Keratinocyte (primary cell): Measurements from ENCODE around the gene ALG3. TPM values are rescaled to one million over a fixed set of nuclear protein-coding genes. Genes with fewer than 3 reads are reported as not detected.
A peak's percentile ranks its signal among the peaks of the same experiment; 100 is the strongest.

ENCODE experiments used
- DNase-seq: peaks from one replicate; pipeline ENCODE4 v3.0.0-alpha.2; 2011; ENCODE audit warnings: low read depth, missing footprints, low spot score
- FAIRE-seq: peaks from 2 replicates; lab custom pipeline; 2011; peaks lifted over from hg19 to GRCh38; lab: Jason Lieb, UNC
- H2AFZ ChIP-seq: 2 replicates; pipeline ENCODE4 v1.6.0; 2012; ENCODE audit warnings: low read length, control low read depth, inconsistent platforms; ENCODE audit not compliant: control insufficient read depth
- H3K27ac ChIP-seq: 2 replicates; pipeline ENCODE4 v1.5.1; 2011; ENCODE audit warnings: low read length; ENCODE audit not compliant: control insufficient read depth, insufficient read depth
- H3K27me3 ChIP-seq: 3 replicates; pipeline ENCODE4 v1.6.0; 2011; ENCODE audit warnings: low read length; ENCODE audit not compliant: control insufficient read depth, insufficient read depth; ENCODE audit errors: extremely low read depth
- H3K36me3 ChIP-seq, 2 experiments: 2 replicates in 1 of 2; 3 replicates in 1 of 2; pipeline ENCODE4 v1.5.1; 2011; ENCODE audit warnings: low read length in 2 of 2, mild to moderate bottlenecking in 1 of 2; ENCODE audit not compliant: control insufficient read depth in 2 of 2, insufficient read depth in 2 of 2; ENCODE audit errors: extremely low read depth in 1 of 2
- H3K4me1 ChIP-seq: 3 replicates; pipeline ENCODE4 v1.5.1; 2011; ENCODE audit warnings: low read length; ENCODE audit not compliant: control insufficient read depth, insufficient read depth; ENCODE audit errors: extremely low read depth
- H3K4me2 ChIP-seq: 3 replicates; pipeline ENCODE4 v1.6.0; 2011; ENCODE audit warnings: low read depth, low read length; ENCODE audit not compliant: control insufficient read depth, insufficient read depth; ENCODE audit errors: extremely low read depth
- H3K4me3 ChIP-seq, 3 experiments: fragments of 200-600 bp in 1 of 3; sonication (generic) in 1 of 3; 2 replicates in 2 of 3; 3 replicates in 1 of 3; pipeline ENCODE4 v1.5.1; 2011 to 2016; ENCODE audit warnings: low read length in 3 of 3, mild to moderate bottlenecking in 3 of 3, control low read depth in 2 of 3, inconsistent platforms in 1 of 3, low read depth in 1 of 3, mixed read lengths in 1 of 3, mixed run types in 1 of 3, moderate library complexity in 1 of 3; ENCODE audit not compliant: control insufficient read depth in 2 of 3, insufficient read depth in 2 of 3; ENCODE audit errors: extremely low read depth in 1 of 3
- H3K79me2 ChIP-seq: 2 replicates; pipeline ENCODE4 v1.6.0; 2012; ENCODE audit warnings: low read length; ENCODE audit not compliant: control insufficient read depth, insufficient read depth
- H3K9ac ChIP-seq: 3 replicates; pipeline ENCODE4 v1.6.0; 2011; ENCODE audit warnings: low read length; ENCODE audit not compliant: control insufficient read depth, insufficient read depth; ENCODE audit errors: extremely low read depth
- H3K9me1 ChIP-seq: 3 replicates; pipeline ENCODE4 v1.6.0; 2011; ENCODE audit warnings: low read length; ENCODE audit not compliant: control insufficient read depth, insufficient read depth; ENCODE audit errors: extremely low read depth
- H3K9me3 ChIP-seq: 2 replicates; pipeline ENCODE4 v1.5.1; 2012; ENCODE audit warnings: low read depth, low read length; ENCODE audit not compliant: control insufficient read depth
- H4K20me1 ChIP-seq: 3 replicates; pipeline ENCODE4 v1.6.0; 2011; ENCODE audit warnings: low read length; ENCODE audit not compliant: control insufficient read depth, insufficient read depth; ENCODE audit errors: extremely low read depth
- CTCF ChIP-seq, 3 experiments: IDR thresholded peaks in 1 of 3; conservative IDR thresholded peaks in 1 of 3; optimal IDR thresholded peaks in 1 of 3; 2 replicates in 2 of 3; 3 replicates in 1 of 3; pipeline versions ENCODE3 to v1.5.1; 2011; ENCODE audit warnings: low read length in 3 of 3, mild to moderate bottlenecking in 3 of 3, moderate library complexity in 2 of 3, control low read depth in 1 of 3, inconsistent platforms in 1 of 3; ENCODE audit not compliant: insufficient read depth in 2 of 3; ENCODE audit errors: extremely low read depth in 1 of 3
- EZH2 ChIP-seq: IDR thresholded peaks from one replicate; pipeline ENCODE4 v1.6.1; 2012; ENCODE audit warnings: inconsistent platforms, mild to moderate bottlenecking, low read length, moderate library complexity
- dilution Hi-C: fragments of 300-500 bp; cut with MboI; formaldehyde crosslinking; loops from one replicate; pipeline ENCODE4 v1.7.0; 2020; ENCODE audit warnings: low sequenced_read_pairs; ENCODE audit not compliant: extremely low pct_ligation_motif_present
- polyA plus RNA-seq, 5 experiments: library from polyadenylated mRNA; depleted of rRNA in 3 of 5; stranded (reverse) in 3 of 5; stranded (forward) in 1 of 5; unstranded in 1 of 5; fragments of >200 nt; gene quantifications; 1 replicate in 1 of 5; 2 replicates in 3 of 5; 3 replicates in 1 of 5; pipeline versions ENCODE4 v1.2.1 to v1.2.3, GENCODE V29; 2011 to 2012; ENCODE audit warnings: missing spikeins in 2 of 5, low read depth in 1 of 5, low replicate concordance in 1 of 5

The ALG3 gene
- polyA plus RNA-seq, 1 donor (not counting 4 experiments of a cell fraction or from before 2014, with no cell fraction given), result 48.2 TPM

DNA sequence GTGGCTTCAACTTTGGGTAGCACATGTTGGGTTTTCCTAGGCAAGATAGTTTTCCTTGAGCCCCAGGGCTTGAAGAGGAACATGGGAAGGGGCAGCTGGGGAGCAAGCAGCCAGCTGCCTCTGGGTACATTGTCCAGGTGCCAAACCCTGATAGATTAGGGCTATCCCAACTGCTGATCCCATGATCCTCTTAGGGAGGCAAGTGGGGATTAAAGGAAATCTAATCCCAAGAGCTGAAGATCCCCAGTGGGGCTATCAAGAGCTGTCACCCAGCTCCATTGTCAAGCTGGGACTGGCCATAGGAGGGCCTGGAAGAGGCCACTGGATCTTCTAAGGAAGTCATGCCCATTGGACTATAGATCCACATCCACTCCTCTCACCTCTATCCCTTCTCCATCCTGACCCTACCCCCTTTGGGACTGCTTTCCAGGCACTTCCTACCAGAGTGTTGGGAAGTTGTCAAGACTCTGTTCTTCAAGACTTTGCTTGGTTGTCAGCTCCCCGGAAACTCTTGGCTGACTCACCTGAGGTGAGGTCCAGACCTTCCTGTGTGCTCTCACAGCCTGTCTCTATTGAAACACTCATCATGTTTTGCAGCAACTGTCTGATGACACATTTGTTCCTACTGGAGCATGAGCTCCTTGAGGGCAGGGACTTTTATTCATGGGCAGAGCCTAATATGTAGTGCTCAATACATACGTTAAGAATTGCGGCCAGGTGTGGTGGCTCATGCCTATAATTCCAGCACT, 6.7 kb upstream of the ALG3 start:
- peaks cover 9% of the 10 kb centered on the region for H3K4me1 ChIP-seq
- H3K36me3 ChIP-seq, result peaks cover 4 to 6% of the 10 kb centered on the region in 2 experiments
- peak overlapping the region; percentile 32 for H3K27ac ChIP-seq
- no peaks in the 10 kb centered on the region for H4K20me1 ChIP-seq
- H3K9me1 ChIP-seq, result no peaks in the 10 kb centered on the region
- H3K27me3 ChIP-seq, result peaks cover 5% of the 10 kb centered on the region
- DNase-seq (no peak), FAIRE-seq (peak; percentile 83)
- TF ChIP-seq EZH2, result no peak
- no peak for TF ChIP-seq CTCF (optimal IDR thresholded peaks at IDR 0.05 in 1 of 3, IDR thresholded peaks at IDR 0.05 in 1 of 3, conservative IDR thresholded peaks at IDR 0.05 in 1 of 3; ENCODE audit: extremely low read depth in 1 of 3, insufficient read depth in 2 of 3, low read length in 3 of 3)
- H3K9me3 ChIP-seq, result no peaks in the 10 kb centered on the region
- no peak overlapping the region for H3K4me2 ChIP-seq
- no peak overlapping the region for H3K4me3 ChIP-seq
- H3K9ac ChIP-seq, result no peak overlapping the region
- H3K79me2 ChIP-seq, result peaks cover 6% of the 10 kb centered on the region
- dilution Hi-C loops, result no loop called here
- H2AFZ ChIP-seq, result no peak overlapping the region

- H3K27ac ChIP-seq, result peak overlapping the region; percentile 89
- H3K27me3 ChIP-seq, result no peaks in the 10 kb centered on the region
- TF ChIP-seq EZH2 (no peak), CTCF (optimal IDR thresholded peaks at IDR 0.05 in 1 of 3, IDR thresholded peaks at IDR 0.05 in 1 of 3, conservative IDR thresholded peaks at IDR 0.05 in 1 of 3; ENCODE audit: extremely low read depth in 1 of 3, insufficient read depth in 2 of 3, low read length in 3 of 3) (peak; percentile 91 to 98 (median 92))
- no peaks in the 10 kb centered on the region for H4K20me1 ChIP-seq
- no peaks in the 10 kb centered on the region for H3K9me3 ChIP-seq
- H3K9ac ChIP-seq, result peak overlapping the region; percentile 91
- DNase-seq, result peak; percentile 81
- peak overlapping the region; percentile 93 for H2AFZ ChIP-seq
- H3K79me2 ChIP-seq, result peaks cover 25% of the 10 kb centered on the region
- peaks cover 3 to 4% of the 10 kb centered on the region in 2 experiments for H3K36me3 ChIP-seq
- FAIRE-seq, result peak; percentile 81
- H3K4me3 ChIP-seq, result peak overlapping the region; percentile 75 to 100 (median 100)
- dilution Hi-C loops, result no loop called here
- peaks cover 2% of the 10 kb centered on the region for H3K9me1 ChIP-seq
- H3K4me2 ChIP-seq, result peak overlapping the region; percentile 97
- peaks cover 8% of the 10 kb centered on the region for H3K4me1 ChIP-seq
Observed at GRCh38 chr3:184250167-184250828, 1.5 kb upstream of the ALG3 start.
